Fibroblast of the conjunctiva (primary cell): ENCODE measurements around the gene MYLK3.
A peak's percentile ranks its signal among the peaks of the same experiment; 100 is the strongest.
"Not testable (repeated sequence)": the region's sequence is repeated elsewhere in the genome, so short reads cannot be mapped to it uniquely, and the experiment has no call there.

ENCODE experiments used
- DNase-seq: peaks from one replicate; pipeline ENCODE4 v3.0.0-alpha.2; 2010; ENCODE audit warnings: low read depth

The MYLK3 gene

DNA sequence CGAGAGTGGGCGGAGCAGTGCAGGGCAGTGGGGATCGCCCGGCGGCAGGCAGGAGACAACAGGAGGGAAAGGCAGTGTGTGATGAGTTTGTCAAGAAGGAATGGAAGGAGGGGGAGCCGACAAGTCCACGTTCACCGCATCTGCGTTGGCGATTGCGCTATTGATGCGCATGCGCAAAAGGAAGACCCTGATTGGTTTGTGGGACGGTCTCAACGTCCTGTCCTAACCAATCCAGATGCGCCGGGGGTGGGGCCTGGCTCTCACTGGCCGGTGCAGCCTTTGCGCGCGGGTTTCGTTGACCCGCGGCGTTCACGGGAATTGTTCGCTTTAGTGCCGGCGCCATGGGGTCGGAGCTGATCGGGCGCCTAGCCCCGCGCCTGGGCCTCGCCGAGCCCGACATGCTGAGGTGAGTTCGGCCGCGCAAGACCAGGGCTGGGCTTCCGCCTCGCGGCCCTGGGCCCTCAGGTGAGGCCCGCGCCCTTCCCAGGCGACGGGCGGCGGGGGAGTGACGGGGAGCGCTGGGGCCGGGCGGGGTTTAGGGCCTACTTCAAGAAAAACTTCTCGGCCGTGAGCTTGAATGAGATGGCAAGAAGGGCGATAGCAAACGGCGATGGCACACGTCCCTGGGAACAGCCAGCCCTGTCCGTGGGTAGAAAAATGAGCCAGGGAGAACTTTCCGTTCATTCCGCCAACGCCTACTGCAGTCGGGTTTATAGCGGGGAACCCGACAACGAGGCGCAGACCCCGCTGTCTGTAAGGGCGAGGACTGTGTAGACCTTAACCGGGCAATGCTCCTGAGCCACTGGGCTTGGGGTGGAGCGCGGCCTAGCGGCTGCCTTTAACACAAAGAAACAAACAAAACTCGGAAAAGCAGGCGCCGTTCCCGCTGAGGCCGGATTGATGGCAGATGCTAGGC, 58.5 kb downstream of the MYLK3 start, which contains the start of gene ORC6:
TSS of gene ORC6 (plus strand) at position 295 of the 916 bp plus-strand sequence. CDS start at position 342, 47 bp downstream.
- peak; percentile 93 for DNase-seq

GRCh38 chr16:46688654-46689364, 59.3 kb downstream of the MYLK3 start, which contains the start of gene VPS35:
VPS35 (minus strand) TSS chr16:46689178; CDS start chr16:46689133, 45 bp downstream.
- peak; percentile 99 for DNase-seq

DNA sequence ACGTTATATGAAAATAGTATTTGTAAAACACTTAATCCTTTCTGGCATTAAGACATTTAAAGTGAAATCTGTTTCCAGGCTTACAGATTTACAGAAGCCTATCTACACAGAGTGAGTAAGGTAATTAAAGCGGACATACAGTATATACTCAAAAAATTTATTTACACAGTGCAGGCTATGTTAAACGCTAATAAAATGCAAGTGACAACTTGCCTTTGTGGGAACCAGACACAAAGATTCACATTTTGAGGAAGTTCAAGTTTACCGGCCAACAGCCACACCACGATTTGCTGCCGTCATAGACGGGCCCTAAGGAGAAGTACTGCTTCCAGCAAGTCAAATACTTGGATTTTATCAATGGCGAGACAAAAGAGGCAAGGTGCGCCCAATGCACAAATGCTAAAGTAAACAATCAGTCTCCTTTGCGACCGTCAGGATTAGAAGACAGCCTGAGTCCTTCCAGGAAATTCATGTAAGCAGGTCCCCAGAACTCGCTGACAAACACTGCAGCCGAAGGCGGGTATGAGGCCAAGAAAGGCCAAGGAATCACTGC, 60.0 kb downstream of the MYLK3 start:
- no peak for DNase-seq

- DNase-seq, result no peak
These were observed 60.7 kb downstream of the MYLK3 start for GRCh38 chr16:46687486-46687885.

- no peak for DNase-seq
These were observed 61.2 kb downstream of the MYLK3 start for GRCh38 chr16:46686815-46687473.

DNA sequence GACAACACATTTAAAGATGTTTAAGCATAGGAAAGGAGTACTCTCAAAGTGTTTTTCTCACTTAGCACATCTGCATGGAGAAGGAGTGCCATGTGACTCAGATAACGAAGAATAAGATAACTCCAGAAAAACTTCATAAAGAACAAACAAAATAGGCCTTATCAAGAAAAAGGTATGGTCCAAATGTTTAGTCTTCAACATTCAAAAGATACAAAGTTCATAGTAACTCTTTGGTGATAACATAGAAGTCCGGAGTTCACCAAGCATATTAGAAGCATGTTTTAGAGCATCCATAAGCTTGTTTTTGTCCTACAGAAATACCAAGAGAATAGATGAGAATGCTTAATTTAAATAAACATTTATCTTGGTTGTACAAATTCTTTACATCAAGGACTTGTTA, 66.3 kb downstream of the MYLK3 start:
- not testable (repeated sequence) for DNase-seq

- not testable (repeated sequence) for DNase-seq
These were observed 70.2 kb downstream of the MYLK3 start for GRCh38 chr16:46677943-46678342.

DNA sequence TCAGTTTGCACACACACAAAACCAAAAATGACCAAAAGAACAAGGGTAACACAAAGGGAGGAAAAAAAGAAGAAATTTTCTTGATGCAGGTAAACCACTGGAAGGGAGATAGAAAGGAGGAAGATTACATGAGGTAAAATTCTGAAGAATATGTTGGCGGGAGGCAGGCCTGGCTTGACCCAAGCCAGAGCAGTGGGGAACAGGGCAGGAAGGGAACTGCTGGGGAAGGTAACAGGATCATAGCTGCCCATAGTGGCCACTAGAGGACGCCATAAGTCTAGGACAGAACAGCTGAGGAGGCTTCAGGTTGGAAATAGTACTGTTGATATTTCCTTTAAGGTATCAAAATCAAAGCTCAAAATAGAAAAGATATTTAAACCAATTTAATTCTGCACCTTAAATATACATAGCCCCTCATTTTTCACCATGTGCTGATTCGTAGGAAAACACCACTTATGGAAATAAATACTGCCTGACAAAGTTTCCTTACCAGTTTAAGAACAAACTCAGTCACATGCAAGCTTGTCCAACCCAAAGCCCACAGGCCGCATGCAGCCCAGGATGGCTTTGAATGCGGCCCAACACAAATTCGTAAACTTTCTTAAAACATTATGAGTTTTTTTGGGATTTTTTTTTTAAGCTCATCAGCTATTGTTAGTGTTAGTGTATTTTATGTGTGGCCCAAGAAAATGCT, 74.7 kb downstream of the MYLK3 start:
- peak; percentile 44 for DNase-seq

- DNase-seq, result no peak
These were observed 86.0 kb downstream of the MYLK3 start for GRCh38 chr16:46662123-46662522.

DNA sequence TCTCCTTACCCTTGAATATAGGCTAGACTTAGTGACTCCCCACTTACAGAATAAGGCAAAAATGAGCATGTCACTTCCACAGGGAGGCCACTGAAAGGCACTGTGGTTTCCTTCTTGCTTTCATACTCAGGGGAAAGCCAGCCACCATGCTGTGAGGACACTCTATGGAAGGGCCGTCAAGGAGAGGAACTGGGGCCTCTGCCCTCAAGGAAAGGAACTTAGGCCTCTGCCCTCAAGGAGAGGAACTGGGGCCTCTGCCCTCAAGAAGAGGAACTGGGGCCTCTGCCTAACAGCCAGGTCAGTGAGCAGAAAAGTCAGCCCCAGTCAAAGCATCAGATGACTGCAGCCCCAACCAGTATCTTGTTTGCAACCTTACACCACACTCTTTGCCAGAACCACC, 89.2 kb downstream of the MYLK3 start:
- DNase-seq, result no peak
